H1 (cell line): Measurements from ENCODE around the gene CLEC2B. TPM values are rescaled to one million over a fixed set of nuclear protein-coding genes. Genes with fewer than 3 reads are reported as not detected.

Experiments
- CTCF ChIA-PET: fragments of 300-600 bp; sonication (Branson Sonifier 250); formaldehyde crosslinking; loops from one replicate; lab custom pipeline; 2021; ENCODE audit not compliant: partially characterized antibody; lab: Charles Lee
- POLR2A ChIA-PET: fragments of 300-600 bp; sonication (Branson Sonifier 250); formaldehyde crosslinking; loops from one replicate; lab custom pipeline; 2021; ENCODE audit warnings: inconsistent platforms; ENCODE audit not compliant: partially characterized antibody; lab: Charles Lee
- DNase-seq, 2 experiments: peaks; one replicate each; pipeline versions ENCODE4 v3.0.0 to v3.0.0-alpha.2; 2010 to 2022; ENCODE audit warnings: low spot score in 2 of 2, low read depth in 1 of 2, mixed read lengths in 1 of 2
- FAIRE-seq: peaks from 2 replicates; lab custom pipeline; 2011; peaks lifted over from hg19 to GRCh38; lab: Jason Lieb, UNC
- H2AFZ ChIP-seq: 2 replicates; pipeline ENCODE4 v1.8.1; 2012; ENCODE audit warnings: low read length, inconsistent platforms
- H2AK5ac ChIP-seq: 2 replicates; pipeline ENCODE4 v1.6.1; 2013; ENCODE audit warnings: low read depth, low read length
- H2BK120ac ChIP-seq: replicated peaks from 2 replicates; pipeline ENCODE3; 2013; ENCODE audit warnings: low read depth, low read length, inconsistent platforms
- H2BK12ac ChIP-seq: 2 replicates; pipeline ENCODE4 v1.6.1; 2013; ENCODE audit warnings: low read depth, low read length
- H2BK15ac ChIP-seq: 2 replicates; pipeline ENCODE4 v1.6.1; 2013; ENCODE audit warnings: low read length
- H2BK20ac ChIP-seq: 2 replicates; pipeline ENCODE4 v1.6.1; 2013; ENCODE audit warnings: low read length
- H2BK5ac ChIP-seq: 2 replicates; pipeline ENCODE4 v1.6.1; 2013; ENCODE audit warnings: low read depth, low read length
- H3K14ac ChIP-seq: 2 replicates; pipeline ENCODE4 v1.6.1; 2013; ENCODE audit warnings: inconsistent platforms; ENCODE audit not compliant: insufficient read length
- H3K18ac ChIP-seq: 2 replicates; pipeline ENCODE4 v1.6.1; 2013; ENCODE audit warnings: low read length; ENCODE audit errors: extremely low read depth
- H3K23ac ChIP-seq: 2 replicates; pipeline ENCODE4 v1.6.1; 2013; ENCODE audit warnings: inconsistent platforms; ENCODE audit not compliant: insufficient read length
- H3K23me2 ChIP-seq: 2 replicates; pipeline ENCODE4 v1.6.1; 2013; ENCODE audit warnings: low read depth, low read length
- H3K27ac ChIP-seq: 2 replicates; pipeline ENCODE4 v1.6.1; 2011; ENCODE audit warnings: low read depth, low read length, inconsistent platforms
- H3K27me3 ChIP-seq, 4 experiments: replicated peaks in 1 of 4; 1 replicate in 1 of 4; 2 replicates in 3 of 4; pipeline versions ENCODE4 v1.6.1 to v1.8.1; 2011 to 2013; ENCODE audit warnings: low read length in 3 of 4, mild to moderate bottlenecking in 3 of 4, inconsistent platforms in 2 of 4, mixed read lengths in 2 of 4, moderate library complexity in 1 of 4; ENCODE audit not compliant: control insufficient read depth in 3 of 4, insufficient read depth in 3 of 4; ENCODE audit errors: extremely low read depth in 1 of 4
- H3K36me3 ChIP-seq, 4 experiments: 2 replicates each; pipeline versions ENCODE4 v1.6.1 to v1.8.1; 2011 to 2013; ENCODE audit warnings: mild to moderate bottlenecking in 4 of 4, low read length in 3 of 4, moderate library complexity in 2 of 4, control low read depth in 1 of 4, inconsistent platforms in 1 of 4; ENCODE audit not compliant: insufficient read depth in 4 of 4, control insufficient read depth in 2 of 4
- H3K4ac ChIP-seq: replicated peaks from 2 replicates; pipeline ENCODE3; 2013; ENCODE audit warnings: low read length, low read depth, mixed read lengths, inconsistent platforms; ENCODE audit not compliant: insufficient read length
- H3K4me1 ChIP-seq, 4 experiments: replicated peaks in 1 of 4; 1 replicate in 1 of 4; 2 replicates in 3 of 4; pipeline versions ENCODE4 v1.6.1 to v1.8.1; 2011 to 2013; ENCODE audit warnings: low read length in 3 of 4, inconsistent platforms in 2 of 4, mixed read lengths in 1 of 4; ENCODE audit not compliant: insufficient read depth in 4 of 4, control insufficient read depth in 3 of 4
- H3K4me2 ChIP-seq, 2 experiments: 2 replicates each; pipeline versions ENCODE4 v1.6.1 to v1.8.1; 2011 to 2013; ENCODE audit warnings: low read depth in 2 of 2, low read length in 2 of 2, control low read depth in 1 of 2, inconsistent platforms in 1 of 2, mild to moderate bottlenecking in 1 of 2; ENCODE audit not compliant: insufficient read depth in 1 of 2
- H3K4me3 ChIP-seq, 4 experiments: fragments of 200-600, 300-600 bp in 1 of 4; sonication (generic), shearing (Covaris generic), sonication (Bioruptor Twin) in 1 of 4; 2 replicates each; pipeline versions ENCODE4 v1.5.1 to v1.8.1; 2011 to 2016; ENCODE audit warnings: low read length in 4 of 4, low read depth in 3 of 4, control low read depth in 2 of 4, inconsistent platforms in 2 of 4, mild to moderate bottlenecking in 2 of 4, mixed read lengths in 1 of 4, moderate library complexity in 1 of 4; ENCODE audit not compliant: insufficient read depth in 2 of 4; ENCODE audit errors: extremely low read depth in 1 of 4
- H3K56ac ChIP-seq: replicated peaks from 2 replicates; pipeline ENCODE3; 2013; ENCODE audit warnings: low read depth, mild to moderate bottlenecking, mixed read lengths, low read length, inconsistent platforms; ENCODE audit not compliant: insufficient read length
- H3K79me1 ChIP-seq: 2 replicates; pipeline ENCODE4 v1.6.1; 2013; ENCODE audit warnings: low read depth, low read length, control low read depth
- H3K79me2 ChIP-seq, 2 experiments: 2 replicates each; pipeline versions ENCODE4 v1.6.1 to v1.8.1; 2012 to 2013; ENCODE audit warnings: low read length in 2 of 2, mild to moderate bottlenecking in 2 of 2, inconsistent platforms in 1 of 2; ENCODE audit not compliant: insufficient read depth in 2 of 2, control insufficient read depth in 1 of 2
- H3K9ac ChIP-seq, 4 experiments: replicated peaks in 1 of 4; 1 replicate in 1 of 4; 2 replicates in 3 of 4; pipeline versions ENCODE4 v1.6.1 to v1.8.1; 2011 to 2013; ENCODE audit warnings: low read depth in 3 of 4, low read length in 3 of 4, control low read depth in 2 of 4, mild to moderate bottlenecking in 2 of 4, moderate library complexity in 2 of 4, inconsistent platforms in 1 of 4; ENCODE audit errors: extremely low read depth in 1 of 4
- H3K9me3 ChIP-seq, 2 experiments: 2 replicates each; pipeline versions ENCODE4 v1.6.1 to v1.8.1; 2012 to 2013; ENCODE audit warnings: mild to moderate bottlenecking in 2 of 2, moderate library complexity in 2 of 2, control low read depth in 1 of 2, inconsistent platforms in 1 of 2, low read depth in 1 of 2, low read length in 1 of 2, mixed read lengths in 1 of 2; ENCODE audit not compliant: insufficient read depth in 2 of 2
- H4K20me1 ChIP-seq, 2 experiments: replicated peaks in 1 of 2; 2 replicates each; pipeline versions ENCODE3 to v1.8.1; 2011 to 2013; ENCODE audit warnings: inconsistent platforms in 2 of 2, low read length in 2 of 2, mild to moderate bottlenecking in 1 of 2; ENCODE audit not compliant: insufficient read depth in 2 of 2, control insufficient read depth in 1 of 2
- H4K5ac ChIP-seq: 2 replicates; pipeline ENCODE4 v1.6.1; 2013; ENCODE audit warnings: low read length, low read depth, mixed read lengths, inconsistent platforms; ENCODE audit not compliant: insufficient read length
- H4K8ac ChIP-seq: 2 replicates; pipeline ENCODE4 v1.8.0; 2013; ENCODE audit warnings: mild to moderate bottlenecking, moderate library complexity, low read length, inconsistent platforms; ENCODE audit not compliant: insufficient read depth; ENCODE audit errors: extremely low read depth
- H4K91ac ChIP-seq: replicated peaks from 2 replicates; pipeline ENCODE3; 2013; ENCODE audit warnings: low read length, mixed read lengths, inconsistent platforms; ENCODE audit not compliant: insufficient read length
- EZH2 ChIP-seq: fragments of 200-600 bp; sonication (generic); IDR thresholded peaks from 2 replicates; pipeline ENCODE4 v1.7.1; 2012; ENCODE audit warnings: low read depth, mild to moderate bottlenecking, moderate library complexity, low read length, inconsistent platforms; ENCODE audit not compliant: severe bottlenecking
- KDM5A ChIP-seq: fragments of 200-600 bp; IDR thresholded peaks from 2 replicates; pipeline ENCODE4 v1.7.1; 2012; ENCODE audit warnings: mild to moderate bottlenecking, low read length, inconsistent platforms, mixed read lengths
- PHF8 ChIP-seq: fragments of 200-600 bp; sonication (generic); conservative IDR thresholded peaks from 2 replicates; pipeline ENCODE4 v1.7.1; 2012; ENCODE audit warnings: low read depth, mild to moderate bottlenecking, inconsistent platforms, low read length, moderate library complexity
- SP4 ChIP-seq: IDR thresholded peaks from 2 replicates; pipeline ENCODE4 v1.6.1; 2012; ENCODE audit warnings: low read length, inconsistent platforms
- SUZ12 ChIP-seq: fragments of 200-600 bp; sonication (generic); IDR thresholded peaks from 2 replicates; pipeline ENCODE4 v1.6.1; 2012; ENCODE audit warnings: mild to moderate bottlenecking, inconsistent platforms, low read length, moderate library complexity, mixed read lengths
- TBP ChIP-seq: IDR thresholded peaks from 2 replicates; pipeline ENCODE4 v1.6.1; 2011; ENCODE audit warnings: low read depth, low read length, improper control_type of control experiment
- WGBS, 2 experiments: shearing (Covaris generic) in 1 of 2; methylation state at CpG; one replicate each; pipeline versions ENCODE4 v1.1.6 to v1.1.7; 2013 to 2015; ENCODE audit warnings: low lambda C conversion rate in 2 of 2, mixed read lengths in 2 of 2, inconsistent platforms in 1 of 2, low coverage in 1 of 2, missing lambda C conversion rate in 1 of 2; ENCODE audit not compliant: insufficient replicate concordance in 2 of 2, insufficient coverage in 1 of 2, insufficient read length in 1 of 2; ENCODE audit errors: extremely low coverage in 1 of 2, missing lambda C conversion rate in 1 of 2; 5-methylcytosine and 5-hydroxymethylcytosine counted together
- polyA plus RNA-seq, 7 experiments: library from polyadenylated mRNA; depleted of rRNA in 3 of 7; stranded (reverse) in 5 of 7; unstranded in 2 of 7; fragments of >200 nt in 5 of 7; fragments of 200-250 nt in 2 of 7; gene quantifications; 1 replicate in 5 of 7; 2 replicates in 1 of 7; 4 replicates in 1 of 7; pipeline versions ENCODE4 v1.2.1 to v1.2.3, GENCODE V29; 2011 to 2013; ENCODE audit warnings: missing spikeins in 2 of 7, mixed read lengths in 2 of 7
- total RNA-seq: library from RNA; stranded (reverse); fragmentation: NEBNext Ultra II Directional; extraction: Animal tissue kit (Norgen Biotek cat#: 25700); gene quantifications from 2 replicates; pipeline ENCODE4 v1.2.1, GENCODE V29; 2021
- TF ChIP-seq, protein P1 (sequence below): IDR thresholded peaks from 2 replicates; pipeline ENCODE4 v1.6.1; 2012; ENCODE audit warnings: inconsistent platforms
- TF ChIP-seq, protein P2 (sequence below): IDR thresholded peaks from 2 replicates; pipeline ENCODE4 v1.6.1; 2012; ENCODE audit warnings: inconsistent platforms
- TF ChIP-seq, protein P3 (sequence below): IDR thresholded peaks from 2 replicates; pipeline ENCODE4 v1.6.1; 2011; ENCODE audit warnings: low read depth, mild to moderate bottlenecking, low read length; ENCODE audit not compliant: insufficient read depth
- TF ChIP-seq, protein P4 (sequence below): IDR thresholded peaks from 2 replicates; pipeline ENCODE4 v1.6.1; 2012; ENCODE audit warnings: low read length, inconsistent platforms

CLEC2B gene
- total and polyA plus RNA-seq, 2 of the 8 experiments (the other 6 are each of a cell fraction or from before 2014, with no cell fraction given), result not detected

DNA sequence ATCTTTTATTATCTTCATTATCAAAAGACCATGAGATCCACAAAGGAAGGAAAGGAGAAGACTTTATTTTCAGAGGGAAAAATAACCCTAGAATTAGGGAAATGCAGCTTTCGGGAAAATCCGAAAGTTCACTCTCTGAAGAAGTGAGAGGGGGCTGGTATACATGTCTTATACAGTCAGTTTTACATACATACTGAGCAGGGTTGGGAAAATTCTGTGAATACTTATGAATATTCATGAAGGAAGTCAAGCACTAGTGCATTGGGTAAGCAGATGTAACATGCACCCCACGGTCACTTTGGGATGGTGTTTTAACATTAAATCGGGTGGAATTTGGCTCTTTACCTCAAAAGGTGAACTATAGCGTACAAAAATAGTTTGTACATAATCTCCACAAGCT lies 57.5 kb downstream of the CLEC2B start:
- no peak for FAIRE-seq
- Histone ChIP-seq H4K8ac (no peak overlapping the region), H2BK12ac (no peak overlapping the region), H3K79me1 (no peaks in the 10 kb centered on the region), H3K56ac (no peak overlapping the region), H4K20me1 (no peaks in the 10 kb centered on the region), H3K4me1 (no peaks in the 10 kb centered on the region), H2BK5ac (no peak overlapping the region), H4K91ac (no peak overlapping the region), H3K14ac (no peak overlapping the region), H3K4me2 (no peak overlapping the region), H2BK120ac (no peak overlapping the region), H3K23ac (no peak overlapping the region), H2BK15ac (no peak overlapping the region), H2AK5ac (no peak overlapping the region), H3K27me3 (no peaks in the 10 kb centered on the region), H4K5ac (no peak overlapping the region), H3K9me3 (no peaks in the 10 kb centered on the region), H3K9ac (no peak overlapping the region), H3K79me2 (no peaks in the 10 kb centered on the region), H3K18ac (no peak overlapping the region), H3K4ac (no peak overlapping the region), H2BK20ac (no peak overlapping the region), H3K36me3 (no peaks in the 10 kb centered on the region), H3K4me3 (no peak overlapping the region), H3K27ac (no peak overlapping the region)
- 90% methylated on average over 5 of the region's 5 CpGs; no CpG with 5 or more reads in 1 of the 2 experiments for WGBS, 2 experiments
- CTCF ChIA-PET, result interaction anchor here (0.7 to 9.2 kb wide), 3 partner anchors 64 to 73 kb away, joined by 3 to 108 read pairs (median 5); no protein-coding TSS in a partner anchor
- no peak for DNase-seq
- TF ChIP-seq, protein P1, sequence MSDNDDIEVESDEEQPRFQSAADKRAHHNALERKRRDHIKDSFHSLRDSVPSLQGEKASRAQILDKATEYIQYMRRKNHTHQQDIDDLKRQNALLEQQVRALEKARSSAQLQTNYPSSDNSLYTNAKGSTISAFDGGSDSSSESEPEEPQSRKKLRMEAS, result no peak
- TF ChIP-seq, protein P2, sequence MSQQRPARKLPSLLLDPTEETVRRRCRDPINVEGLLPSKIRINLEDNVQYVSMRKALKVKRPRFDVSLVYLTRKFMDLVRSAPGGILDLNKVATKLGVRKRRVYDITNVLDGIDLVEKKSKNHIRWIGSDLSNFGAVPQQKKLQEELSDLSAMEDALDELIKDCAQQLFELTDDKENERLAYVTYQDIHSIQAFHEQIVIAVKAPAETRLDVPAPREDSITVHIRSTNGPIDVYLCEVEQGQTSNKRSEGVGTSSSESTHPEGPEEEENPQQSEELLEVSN, result no peak
- TF ChIP-seq KDM5A, result no peak
- no peak for TF ChIP-seq EZH2
- no peak for TF ChIP-seq SP4
- no peak for TF ChIP-seq SUZ12
- no peak for TF ChIP-seq TBP
- TF ChIP-seq, protein P3, sequence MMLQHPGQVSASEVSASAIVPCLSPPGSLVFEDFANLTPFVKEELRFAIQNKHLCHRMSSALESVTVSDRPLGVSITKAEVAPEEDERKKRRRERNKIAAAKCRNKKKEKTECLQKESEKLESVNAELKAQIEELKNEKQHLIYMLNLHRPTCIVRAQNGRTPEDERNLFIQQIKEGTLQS, result no peak
- TF ChIP-seq PHF8, result no peak
- TF ChIP-seq, protein P4, sequence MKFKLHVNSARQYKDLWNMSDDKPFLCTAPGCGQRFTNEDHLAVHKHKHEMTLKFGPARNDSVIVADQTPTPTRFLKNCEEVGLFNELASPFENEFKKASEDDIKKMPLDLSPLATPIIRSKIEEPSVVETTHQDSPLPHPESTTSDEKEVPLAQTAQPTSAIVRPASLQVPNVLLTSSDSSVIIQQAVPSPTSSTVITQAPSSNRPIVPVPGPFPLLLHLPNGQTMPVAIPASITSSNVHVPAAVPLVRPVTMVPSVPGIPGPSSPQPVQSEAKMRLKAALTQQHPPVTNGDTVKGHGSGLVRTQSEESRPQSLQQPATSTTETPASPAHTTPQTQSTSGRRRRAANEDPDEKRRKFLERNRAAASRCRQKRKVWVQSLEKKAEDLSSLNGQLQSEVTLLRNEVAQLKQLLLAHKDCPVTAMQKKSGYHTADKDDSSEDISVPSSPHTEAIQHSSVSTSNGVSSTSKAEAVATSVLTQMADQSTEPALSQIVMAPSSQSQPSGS, result no peak
- TF ChIP-seq, all 59 proteins: peak for 0
- Histone ChIP-seq H3K23me2 (no peaks in the 10 kb centered on the region), H2AFZ (no peak overlapping the region)
- POLR2A ChIA-PET, result no interaction called here
